Stimulated activated CD8-positive, alpha-beta memory T cell treated with anti-CD3 and anti-CD28 coated beads, Interleukin-12 subunit alpha, Interleukin-12 subunit beta, amount 100 ng/mL, for 24 hours (primary cell): ENCODE data around the gene PPP1R2.
"Not testable (repeated sequence)": the region's sequence is repeated elsewhere in the genome, so short reads cannot be mapped to it uniquely, and the experiment has no call there.

Source experiments
- DNase-seq: peaks from one replicate; pipeline ENCODE4 v3.0.0-alpha.2; 2020; ENCODE audit errors: extremely low read depth

PPP1R2 gene

GRCh38 chr3:195542698-195543499, at the start of gene PPP1R2:
Gene PPP1R2 (minus strand): TSS chr3:195543325. CDS start chr3:195543025, 300 bp downstream.
- peak; percentile 84 for DNase-seq

DNA sequence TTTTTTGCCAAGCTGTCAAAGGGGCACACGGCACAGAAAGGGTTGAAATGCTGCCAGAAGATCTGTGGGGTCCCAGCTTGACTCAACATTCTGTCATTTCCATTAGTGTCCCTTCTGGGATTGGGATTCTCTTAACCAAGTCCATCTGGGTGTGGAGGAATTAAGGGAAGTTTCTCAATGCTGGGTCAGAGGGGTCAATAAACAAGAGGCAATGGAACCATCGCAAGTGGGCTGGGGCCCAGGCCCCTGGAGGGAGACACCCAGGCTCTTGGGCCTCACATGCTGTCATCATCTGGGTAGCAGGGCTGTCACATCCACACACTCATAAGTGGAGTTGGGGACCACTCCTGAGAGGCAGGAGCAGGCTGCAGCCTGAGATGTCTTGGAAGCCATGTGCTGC, 48.7 kb upstream of the PPP1R2 start:
- no peak for DNase-seq

- no peak for DNase-seq
Observed at GRCh38 chr3:195591220-195591619, 48.1 kb upstream of the PPP1R2 start.

- not testable (repeated sequence) for DNase-seq
Observed at GRCh38 chr3:195590381-195590780, 47.3 kb upstream of the PPP1R2 start.

DNA sequence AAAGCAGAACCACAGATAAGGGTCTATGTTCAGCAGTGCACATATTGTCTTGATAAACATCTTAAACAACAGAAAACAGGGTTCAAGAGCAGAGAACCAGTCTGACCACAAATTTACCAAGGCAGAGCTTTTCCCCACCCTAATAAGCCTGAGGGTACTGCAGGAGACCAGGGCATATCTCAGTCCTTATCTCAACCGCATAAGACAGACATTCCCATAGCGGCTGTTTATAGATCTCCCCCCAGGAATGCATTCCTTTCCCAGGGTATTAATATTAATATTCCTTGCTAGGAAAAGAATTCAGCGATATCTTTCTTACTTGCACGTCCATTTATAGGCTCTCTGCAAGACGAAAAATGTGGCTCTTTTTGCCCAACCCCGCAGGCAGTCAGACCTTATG, 46.7 kb upstream of the PPP1R2 start:
- DNase-seq: not testable (repeated sequence)

- no peak for DNase-seq
Observed at GRCh38 chr3:195587824-195588223, 44.7 kb upstream of the PPP1R2 start.

- DNase-seq: no peak
Observed at GRCh38 chr3:195587406-195587805, 44.3 kb upstream of the PPP1R2 start.

DNA sequence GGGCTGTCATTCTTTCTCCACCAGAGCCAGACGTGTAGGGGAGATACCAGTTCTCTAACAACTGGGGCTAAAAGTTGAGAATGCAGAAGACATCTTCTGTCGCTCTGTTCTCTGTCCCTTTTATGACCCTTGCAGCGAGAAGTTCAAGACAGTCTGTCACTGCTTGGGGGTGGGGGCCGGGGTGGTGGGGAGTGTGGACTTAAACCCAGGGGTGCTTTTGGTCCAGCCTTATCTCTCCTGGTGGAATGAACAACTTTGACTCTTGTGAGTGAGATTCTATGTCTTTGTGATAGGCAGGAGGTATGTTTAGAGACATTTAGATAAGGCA, 41.4 kb upstream of the PPP1R2 start:
- DNase-seq: no peak

GRCh38 chr3:195583831-195584542, 40.9 kb upstream of the PPP1R2 start, which contains the start of gene APOD:
Gene APOD (minus strand): TSS chr3:195583940. CDS start chr3:195579461, 4,479 bp downstream.
- no peak for DNase-seq

DNA sequence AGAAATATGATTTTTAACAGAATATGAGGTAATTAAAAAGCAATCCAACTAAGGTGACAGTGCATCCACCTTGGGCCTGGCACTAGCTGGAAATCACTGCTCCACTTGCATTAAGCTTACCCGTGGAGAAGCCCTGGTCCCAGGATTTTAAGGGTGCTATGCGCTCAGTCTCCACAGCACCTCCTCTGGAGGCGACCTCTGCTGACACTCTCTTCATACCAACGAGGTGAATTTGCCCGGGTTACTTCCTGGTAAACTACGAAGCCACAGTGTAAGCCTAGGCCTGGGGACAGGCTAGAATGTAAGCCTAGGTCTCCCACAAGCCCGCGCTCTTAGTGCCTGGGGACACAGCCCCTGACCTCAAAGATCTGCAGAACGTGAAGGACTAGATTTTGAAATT, 39.8 kb upstream of the PPP1R2 start:
- DNase-seq: no peak

DNA sequence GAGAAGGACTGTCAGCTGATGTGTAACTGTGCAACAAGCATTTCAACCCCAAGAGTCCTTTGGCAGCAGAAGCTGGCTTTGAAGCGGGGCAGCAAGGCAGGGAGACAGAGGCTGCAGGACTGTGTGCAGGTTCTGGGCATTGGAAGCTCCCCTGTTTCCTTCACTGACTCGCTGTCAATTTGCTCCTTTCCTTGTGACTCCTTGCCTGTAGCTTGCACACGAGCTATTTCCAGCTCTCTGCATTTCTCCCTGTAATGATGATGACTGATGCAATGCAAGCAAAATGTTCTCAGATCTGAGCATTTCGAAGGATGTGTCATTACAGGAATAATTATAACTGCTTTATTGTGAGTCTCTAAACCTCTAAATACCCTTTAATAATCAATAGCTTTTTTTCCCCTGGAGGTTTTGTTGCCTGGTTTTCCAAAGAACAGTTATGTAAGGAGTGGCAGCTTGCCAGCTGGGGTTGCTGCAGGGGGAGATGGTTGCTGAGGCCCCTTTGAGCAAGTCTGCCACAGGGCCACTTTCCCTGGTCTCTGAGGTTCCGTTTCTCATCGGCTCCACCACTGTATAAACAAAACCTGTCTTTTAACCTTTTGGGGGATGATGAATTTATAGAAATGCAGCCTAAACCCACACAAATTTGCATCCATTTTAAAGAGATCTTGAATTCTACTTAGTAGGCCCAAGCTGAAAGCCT, 37.8 kb upstream of the PPP1R2 start:
- no peak for DNase-seq

GRCh38 chr3:195579281-195579680, 36.2 kb upstream of the PPP1R2 start:
- DNase-seq: no peak

- no peak for DNase-seq
Observed at GRCh38 chr3:195578565-195578964, 35.4 kb upstream of the PPP1R2 start.

GRCh38 chr3:195577645-195578177, 34.6 kb upstream of the PPP1R2 start:
- no peak for DNase-seq

DNA sequence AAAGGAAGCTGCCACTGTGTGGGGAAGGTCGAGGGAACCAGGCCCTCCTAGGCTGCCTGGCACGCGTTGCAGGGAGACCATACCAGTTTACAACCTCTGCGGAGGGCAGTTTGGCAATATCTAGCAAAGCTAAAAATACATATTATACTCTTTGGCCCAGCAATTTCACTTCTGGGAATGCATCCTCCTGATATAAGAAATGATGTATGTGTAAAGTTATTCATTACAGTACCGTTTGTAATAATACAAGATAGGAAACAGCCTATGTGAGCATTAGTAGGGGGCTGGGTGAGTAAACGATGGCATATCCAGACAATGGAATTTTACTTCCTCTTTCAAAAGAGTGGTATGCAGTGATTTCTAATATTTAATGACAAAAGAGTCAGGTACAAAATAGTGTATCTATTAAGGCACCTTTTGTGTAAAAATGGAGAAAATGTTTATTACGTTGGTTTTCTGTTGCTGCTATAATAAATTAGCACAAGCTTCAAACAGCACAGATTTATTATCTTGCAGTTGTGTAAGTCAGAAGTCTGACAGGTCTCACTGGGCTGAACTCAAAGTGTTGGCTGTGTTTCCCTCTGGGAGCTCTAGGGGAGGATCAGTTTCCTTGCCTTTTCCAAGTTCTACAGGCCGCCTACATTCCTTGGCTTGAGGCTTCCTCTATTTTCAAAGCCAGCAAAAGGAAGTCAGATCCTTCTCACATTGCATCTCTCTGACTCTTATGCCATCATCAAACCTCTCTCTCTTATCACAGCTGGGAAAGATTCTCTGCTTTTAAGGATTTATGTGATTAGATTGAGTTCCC, 31.6 kb upstream of the PPP1R2 start:
- DNase-seq: no peak

GRCh38 chr3:195573611-195574496, 30.7 kb upstream of the PPP1R2 start:
- DNase-seq: no peak

DNA sequence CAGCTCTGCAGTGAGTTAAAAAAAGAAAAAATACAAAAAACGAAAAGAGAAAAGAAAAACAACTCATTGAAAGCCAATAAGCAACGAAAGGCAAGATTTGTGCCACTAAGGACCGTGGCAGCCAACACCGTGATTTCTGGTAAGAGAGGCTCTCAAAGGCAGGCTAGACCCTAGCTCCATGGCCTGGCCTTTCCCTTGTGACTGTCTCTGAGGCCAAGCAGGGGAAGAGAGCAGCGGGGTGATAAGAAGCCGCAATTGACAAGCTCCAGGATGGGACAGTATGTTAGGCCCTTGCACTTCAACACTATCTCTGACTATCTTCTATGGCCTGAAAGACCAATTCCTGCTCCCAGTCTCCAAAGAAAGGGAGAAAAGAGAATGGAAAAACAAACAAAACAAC, 28.2 kb upstream of the PPP1R2 start:
- DNase-seq: no peak

GRCh38 chr3:195570912-195571311, 27.8 kb upstream of the PPP1R2 start:
- DNase-seq: no peak

GRCh38 chr3:195570344-195570743, 27.2 kb upstream of the PPP1R2 start:
- no peak for DNase-seq

- DNase-seq: no peak
Observed at GRCh38 chr3:195568630-195569029, 25.5 kb upstream of the PPP1R2 start.
